GM18951 (cell line): Measurements from ENCODE around the gene RAD51B.
"Not testable (repeated sequence)": the region's sequence is repeated elsewhere in the genome, so short reads cannot be mapped to it uniquely, and the experiment has no call there.

ENCODE experiments used
- POLR2A ChIP-seq: IDR thresholded peaks from 4 replicates; pipeline ENCODE4 v1.6.1; 2011; ENCODE audit warnings: mild to moderate bottlenecking; ENCODE audit not compliant: insufficient read length, insufficient read depth; ENCODE audit errors: extremely low read depth
- in situ Hi-C: fragments of 300-500 bp; cut with MboI; formaldehyde crosslinking; loops from one replicate; pipeline ENCODE4 v1.12.0; 2022; ENCODE audit warnings: low sequenced_read_pairs, mixed read lengths, inconsistent platforms; ENCODE audit not compliant: unreplicated experiment

The RAD51B gene

GRCh38 chr14:68106905-68107304, 287.3 kb downstream of the RAD51B start:
- in situ Hi-C loops = no loop called here

GRCh38 chr14:68109132-68109900, 289.7 kb downstream of the RAD51B start:
- in situ Hi-C loops = no loop called here
- TF ChIP-seq POLR2A = no peak

More at GRCh38 chr14:68106905-68107304, 287.3 kb downstream of the RAD51B start:
- no peak for TF ChIP-seq POLR2A

GRCh38 chr14:68111097-68111852, 291.7 kb downstream of the RAD51B start:
- in situ Hi-C loops = no loop called here
- TF ChIP-seq POLR2A = no peak

- no peak for TF ChIP-seq POLR2A
- in situ Hi-C loops = no loop called here
Measured at GRCh38 chr14:68111853-68112270, 292.3 kb downstream of the RAD51B start.

GRCh38 chr14:68112442-68112841, 292.9 kb downstream of the RAD51B start:
- TF ChIP-seq POLR2A = no peak
- in situ Hi-C loops = no loop called here

GRCh38 chr14:68113343-68113930, 293.9 kb downstream of the RAD51B start:
- TF ChIP-seq POLR2A = no peak

GRCh38 chr14:68115952-68116351, 296.4 kb downstream of the RAD51B start:
- in situ Hi-C loops = not testable (repeated sequence)

More at GRCh38 chr14:68113343-68113930, 293.9 kb downstream of the RAD51B start:
- in situ Hi-C loops = no loop called here

GRCh38 chr14:68122651-68123050, 303.1 kb downstream of the RAD51B start:
- in situ Hi-C loops = no loop called here
- TF ChIP-seq POLR2A = no peak

GRCh38 chr14:68124050-68124449, 304.5 kb downstream of the RAD51B start:
- in situ Hi-C loops = no loop called here

GRCh38 chr14:68124979-68125731, 305.6 kb downstream of the RAD51B start:
- TF ChIP-seq POLR2A = no peak
- in situ Hi-C loops = no loop called here

More at GRCh38 chr14:68124050-68124449, 304.5 kb downstream of the RAD51B start:
- TF ChIP-seq POLR2A = no peak

- no peak for TF ChIP-seq POLR2A
- in situ Hi-C loops = no loop called here
Measured at GRCh38 chr14:68127166-68127565, 307.6 kb downstream of the RAD51B start.

- in situ Hi-C loops = no loop called here
Measured at GRCh38 chr14:68131907-68132306, 312.3 kb downstream of the RAD51B start.

More at GRCh38 chr14:68131907-68132306, 312.3 kb downstream of the RAD51B start:
- TF ChIP-seq POLR2A = no peak
